Stimulated activated naive CD8-positive, alpha-beta T cell treated with anti-CD3 and anti-CD28 coated beads, Interleukin-15, Interleukin-2, amounts not matched to agents 100 U/mL and 50 U/mL, for 24 hours (primary cell): ENCODE results near the gene HES4.
"Not testable (repeated sequence)": the region's sequence is repeated elsewhere in the genome, so short reads cannot be mapped to it uniquely, and the experiment has no call there.

Source experiments
- ATAC-seq: fragments of 150-1000 bp; cut with Tn5 transposase; one replicate; pipeline ENCODE4 v1.10.0; 2021
- DNase-seq: peaks from one replicate; pipeline ENCODE4 v3.0.0; 2021

HES4 gene

DNA sequence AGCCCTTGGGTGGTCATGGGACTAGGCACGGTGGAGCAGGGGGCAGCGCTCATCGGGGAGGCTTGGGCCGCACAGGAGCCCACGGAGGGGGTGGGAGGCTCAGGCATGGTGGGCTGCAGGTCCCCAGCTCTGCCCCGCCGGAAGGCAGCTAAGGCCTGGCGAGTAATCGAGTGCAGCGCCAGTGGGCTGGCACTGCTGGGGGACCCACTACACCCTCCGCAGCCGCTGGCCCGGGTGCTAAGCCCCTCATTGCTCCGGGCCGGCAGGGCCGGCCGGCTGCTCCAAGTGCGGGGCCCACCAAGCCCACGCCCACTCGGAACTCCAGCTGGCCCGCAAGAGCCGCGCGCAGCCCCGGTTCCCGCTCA lies 18.4 kb upstream of the HES4 start:
- DNase-seq, ATAC-seq: not testable (repeated sequence)

DNA sequence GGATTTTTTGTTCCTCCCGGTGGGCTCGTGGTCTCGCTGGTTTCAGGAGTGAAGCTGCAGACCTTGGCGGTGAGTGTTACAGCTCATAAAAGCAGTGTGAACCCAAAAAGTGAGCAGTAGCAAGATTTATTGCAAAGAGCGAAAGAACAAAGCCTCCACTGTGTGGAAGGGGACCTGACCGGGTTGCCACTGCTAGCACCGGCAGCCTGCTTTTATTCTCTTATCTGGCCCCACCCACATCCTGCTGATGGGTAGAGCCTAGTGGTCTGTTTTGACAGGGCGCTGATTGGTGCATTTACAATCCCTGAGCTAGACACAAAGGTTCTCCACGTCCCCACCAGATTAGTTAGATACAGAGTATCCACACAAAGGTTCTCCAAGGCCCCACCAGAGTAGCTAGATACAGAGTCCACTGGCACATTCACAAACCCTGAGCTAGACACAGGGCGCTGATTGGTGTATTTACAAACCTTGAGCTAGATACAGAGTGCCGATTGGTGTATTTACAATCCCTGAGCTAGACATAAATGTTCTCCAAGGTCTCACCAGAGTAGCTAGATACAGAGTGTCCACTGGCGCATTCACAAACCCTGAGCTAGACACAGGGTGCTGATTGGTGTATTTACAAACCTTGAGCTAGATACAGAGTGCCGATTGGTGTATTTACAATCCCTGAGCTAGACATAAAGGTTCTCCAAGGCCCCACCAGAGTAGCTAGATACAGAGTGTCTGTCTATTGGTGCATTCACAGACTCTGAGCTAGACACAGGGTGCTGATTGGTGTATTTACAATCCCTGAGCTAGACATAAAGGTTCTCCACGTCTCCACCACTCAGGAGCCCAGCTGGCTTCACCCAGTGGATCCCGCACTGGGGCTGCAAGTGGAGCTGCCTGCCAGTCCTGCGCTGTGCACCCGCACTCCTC lies 17.8 kb upstream of the HES4 start:
- DNase-seq, ATAC-seq: not testable (repeated sequence)

DNA sequence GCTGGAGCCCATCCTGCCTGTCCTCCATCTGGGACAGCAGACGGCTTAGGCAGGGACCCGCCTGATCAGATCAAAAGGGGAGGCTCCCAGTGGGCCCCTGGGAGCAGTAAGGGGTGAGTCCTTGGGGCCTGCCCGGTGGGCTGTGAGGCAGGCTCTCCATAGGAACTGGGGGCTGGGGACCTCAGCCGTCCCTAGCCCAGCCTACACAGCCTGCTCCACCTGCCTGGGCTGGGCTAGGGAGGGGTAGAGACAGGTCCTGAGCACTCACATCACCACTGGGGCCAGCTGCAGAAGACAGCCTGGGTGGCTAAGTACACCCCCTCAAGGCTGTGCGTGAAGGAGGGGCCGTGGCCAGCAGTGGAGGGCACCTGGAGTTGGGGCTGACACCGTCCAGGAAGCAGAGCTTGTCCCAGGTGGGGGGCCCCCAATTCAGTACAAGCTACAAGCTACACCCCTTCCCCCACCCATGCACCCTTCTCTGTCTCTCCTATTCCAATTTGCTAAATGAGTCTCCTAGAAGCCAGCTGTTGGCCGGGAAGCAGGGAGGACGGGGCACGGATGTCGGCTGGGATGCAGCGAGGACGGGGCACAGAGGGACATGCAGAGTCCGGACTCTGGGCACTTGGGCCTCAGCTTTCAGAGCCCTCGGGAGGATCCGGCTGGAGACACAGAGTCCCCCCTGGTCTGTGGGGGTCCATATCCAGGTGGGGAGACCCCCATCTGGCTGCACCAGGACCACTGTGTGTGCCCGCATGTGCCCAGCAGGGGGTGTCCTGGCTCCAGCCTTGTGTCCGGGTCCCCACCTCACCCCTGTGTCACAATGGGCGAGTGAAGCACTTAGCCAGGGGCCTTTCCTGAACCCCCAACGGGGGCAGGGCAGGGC lies 15.1 kb upstream of the HES4 start:
- DNase-seq (peak; percentile 55), ATAC-seq (no peak)

DNA sequence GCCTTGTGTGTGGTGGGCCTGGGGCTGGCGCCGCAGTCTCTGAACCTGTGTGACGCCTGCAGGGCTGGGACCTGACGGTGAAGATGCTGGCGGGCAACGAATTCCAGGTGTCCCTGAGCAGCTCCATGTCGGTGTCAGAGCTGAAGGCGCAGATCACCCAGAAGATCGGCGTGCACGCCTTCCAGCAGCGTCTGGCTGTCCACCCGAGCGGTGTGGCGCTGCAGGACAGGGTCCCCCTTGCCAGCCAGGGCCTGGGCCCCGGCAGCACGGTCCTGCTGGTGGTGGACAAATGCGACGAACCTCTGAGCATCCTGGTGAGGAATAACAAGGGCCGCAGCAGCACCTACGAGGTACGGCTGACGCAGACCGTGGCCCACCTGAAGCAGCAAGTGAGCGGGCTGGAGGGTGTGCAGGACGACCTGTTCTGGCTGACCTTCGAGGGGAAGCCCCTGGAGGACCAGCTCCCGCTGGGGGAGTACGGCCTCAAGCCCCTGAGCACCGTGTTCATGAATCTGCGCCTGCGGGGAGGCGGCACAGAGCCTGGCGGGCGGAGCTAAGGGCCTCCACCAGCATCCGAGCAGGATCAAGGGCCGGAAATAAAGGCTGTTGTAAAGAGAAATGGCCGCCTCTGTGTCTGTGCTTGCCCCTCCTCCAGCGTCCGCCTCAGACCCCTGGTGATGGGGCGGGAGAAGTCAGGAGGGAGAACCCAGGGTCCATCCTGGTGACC lies 14.2 kb upstream of the HES4 start:
- ATAC-seq = peak; percentile 5
- peak; percentile 48 for DNase-seq

DNA sequence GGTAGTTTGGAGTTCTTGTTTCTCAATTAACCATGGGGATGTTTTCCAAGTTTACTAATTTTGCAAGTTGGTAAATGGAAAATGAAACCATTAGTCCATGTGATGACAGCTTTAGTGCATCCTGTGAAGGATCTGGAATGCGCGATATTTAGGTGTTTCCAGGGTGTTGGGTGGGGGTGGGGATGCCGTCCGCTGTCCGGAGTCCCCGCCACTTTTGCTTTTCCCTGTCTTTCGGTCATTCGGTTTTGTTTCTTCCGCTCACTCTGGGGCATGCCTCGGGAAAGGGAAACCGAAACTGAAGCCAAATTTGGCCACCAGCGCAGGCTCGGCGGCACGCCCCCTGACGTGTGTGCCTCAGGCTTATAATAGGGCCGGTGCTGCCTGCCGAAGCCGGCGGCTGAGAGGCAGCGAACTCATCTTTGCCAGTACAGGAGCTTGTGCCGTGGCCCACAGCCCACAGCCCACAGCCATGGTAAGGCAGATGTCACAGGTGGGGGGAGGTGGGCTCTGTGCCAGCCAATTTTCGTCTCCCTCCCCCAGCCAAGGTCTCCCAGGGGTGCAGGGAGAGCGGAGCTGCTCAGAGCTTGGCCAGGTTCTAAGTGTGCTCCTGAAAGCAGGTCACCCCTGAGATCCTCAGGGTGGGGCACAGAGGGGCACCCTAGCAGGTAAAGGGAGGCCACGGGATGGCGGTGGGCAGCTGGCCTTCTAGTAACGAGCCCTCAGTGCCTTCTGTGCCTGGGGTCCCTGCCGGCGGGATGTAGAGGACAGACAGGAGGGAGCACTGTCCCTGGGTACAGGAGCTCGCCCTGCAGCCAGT lies 13.4 kb upstream of the HES4 start, which contains the start of gene ISG15:
Gene ISG15 (plus strand): TSS at position 393 of the 817 bp plus-strand sequence. CDS start 77 bp downstream, at position 470.
- ATAC-seq (peak; percentile 95), DNase-seq (peak; percentile 90)

DNA sequence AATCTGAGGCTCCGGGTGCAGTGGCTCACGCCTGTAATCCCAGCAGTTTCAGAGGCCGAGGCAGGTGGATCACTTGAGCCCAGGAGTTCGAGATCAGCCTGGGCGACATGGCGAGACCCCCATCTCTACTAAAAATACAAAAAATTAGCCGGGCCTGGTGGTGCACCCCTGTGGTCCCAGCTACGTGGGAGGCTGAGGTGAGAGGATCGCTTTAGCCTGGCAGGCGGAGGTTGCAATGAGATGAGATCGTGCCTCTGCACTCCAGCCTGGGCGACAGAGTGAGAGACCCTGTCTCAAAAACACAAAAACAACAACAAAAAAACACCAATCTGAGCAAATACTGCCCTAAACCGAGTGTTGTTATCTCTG lies 12.8 kb upstream of the HES4 start:
- DNase-seq = not testable (repeated sequence)

DNA sequence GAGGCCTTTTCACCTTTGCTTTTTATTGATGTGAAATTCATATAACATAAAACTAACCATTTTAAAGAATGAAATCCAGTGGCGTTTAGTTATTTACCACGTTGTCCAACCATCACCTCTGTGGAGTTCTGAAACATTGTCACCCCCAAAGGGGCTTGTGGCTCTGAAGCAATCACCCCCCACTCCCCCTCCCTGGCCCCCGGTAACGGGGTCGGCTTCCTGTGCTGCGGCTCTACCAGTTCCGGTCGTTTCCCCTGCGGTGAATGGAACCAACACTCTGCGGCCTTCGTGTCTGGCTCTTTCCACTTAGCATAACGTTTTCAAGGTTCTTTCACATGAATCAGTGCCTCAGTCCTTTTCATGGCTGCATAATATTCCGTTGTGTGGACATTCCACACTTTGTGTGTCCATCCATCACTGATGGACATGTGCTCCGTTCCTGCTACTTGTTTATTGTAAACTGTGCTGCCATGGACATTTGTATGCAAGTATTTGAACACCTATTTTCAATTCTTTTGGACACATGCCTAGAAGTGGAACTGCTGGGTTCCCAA lies 11.6 kb upstream of the HES4 start:
- no peak for ATAC-seq
- no peak for DNase-seq

More for the DNA sequence above, 12.8 kb upstream of the HES4 start:
- not testable (repeated sequence) for ATAC-seq

DNA sequence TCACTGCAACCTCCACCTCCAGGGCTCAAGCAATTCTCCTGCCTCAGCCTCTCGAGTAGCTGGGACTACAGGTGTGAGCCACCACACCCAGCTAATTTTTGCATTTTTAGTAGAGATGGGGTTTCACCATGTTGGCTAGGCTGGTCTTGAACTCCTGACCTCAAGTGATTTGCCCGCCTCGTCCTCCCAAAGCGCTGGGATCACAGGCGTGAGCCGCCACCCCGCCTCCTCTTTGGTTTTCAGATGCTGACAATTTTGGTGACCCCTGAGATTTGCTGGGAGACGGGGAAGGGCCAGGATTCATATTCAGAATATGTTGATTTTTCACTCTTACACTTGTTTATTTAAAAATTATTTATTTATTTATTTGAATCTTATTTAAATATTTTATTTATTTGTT lies 10.2 kb upstream of the HES4 start:
- not testable (repeated sequence) for DNase-seq, ATAC-seq

DNA sequence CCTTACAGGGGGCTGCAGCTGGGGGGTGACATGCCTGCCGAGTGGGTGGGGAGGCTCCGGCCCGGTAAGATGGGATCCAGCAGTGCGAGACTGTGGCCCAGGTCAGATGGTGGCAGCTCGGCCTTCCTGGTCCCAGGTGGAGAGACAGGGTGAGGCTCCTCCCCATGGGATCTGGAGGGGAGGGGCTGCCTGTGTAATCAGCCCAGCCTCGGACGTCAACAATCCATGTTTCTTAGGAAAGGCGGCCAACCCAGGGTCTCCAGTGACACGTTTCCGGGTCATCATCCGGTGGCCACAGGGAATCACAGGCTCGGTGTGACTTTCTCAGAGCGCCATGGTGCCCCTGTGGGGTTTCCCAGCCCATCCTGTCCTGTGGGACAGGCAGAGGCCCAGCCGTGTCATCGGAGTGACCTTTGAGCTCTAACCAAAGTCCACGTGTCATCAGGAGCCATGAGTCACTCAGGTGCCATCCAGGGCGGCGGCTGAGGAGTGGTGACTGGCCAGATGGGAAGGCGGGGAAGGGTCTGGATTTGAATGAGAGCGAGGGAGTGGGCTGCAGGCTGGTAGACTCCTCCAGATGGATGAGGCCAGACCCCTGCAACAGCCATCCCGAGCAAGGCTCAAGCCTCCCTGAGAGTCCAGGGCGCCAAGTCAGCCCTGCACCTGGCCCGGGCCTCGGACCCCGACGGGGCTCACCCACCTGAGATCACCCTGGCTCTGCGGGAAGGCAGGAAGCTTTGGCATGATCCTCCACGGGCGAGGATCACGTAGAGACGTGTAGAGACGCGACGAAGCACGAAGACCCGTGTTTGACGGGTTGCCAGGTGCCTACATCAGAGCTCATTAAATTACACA lies 6.6 kb upstream of the HES4 start:
- no peak for ATAC-seq
- DNase-seq = no peak

DNA sequence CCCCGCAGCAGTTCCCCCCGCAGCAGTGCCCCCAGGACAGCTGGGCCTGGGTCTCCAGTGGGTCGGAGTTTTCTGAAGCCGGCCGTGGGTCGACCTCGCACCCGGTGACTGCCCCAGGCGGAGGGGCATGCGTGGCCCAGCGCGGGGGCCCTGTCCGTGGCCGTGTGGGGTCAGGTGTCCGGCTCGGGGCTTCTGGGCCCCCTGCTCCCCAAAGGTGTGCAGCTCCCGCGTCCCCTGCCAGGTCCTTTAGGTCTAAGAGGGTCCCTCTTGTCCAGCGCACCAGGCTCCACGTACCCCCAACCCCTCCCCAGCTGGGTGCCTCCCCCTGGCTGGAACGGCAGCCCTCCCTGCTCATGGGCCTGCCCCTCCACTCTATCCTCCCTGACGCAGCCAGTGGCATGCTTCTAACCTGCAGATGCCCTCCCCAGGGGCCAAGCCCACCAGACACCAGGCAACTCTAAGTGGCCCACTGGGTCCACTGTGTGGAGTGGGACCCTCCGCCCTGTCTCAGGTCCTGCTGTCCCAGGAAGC lies 5.9 kb upstream of the HES4 start:
- no peak for ATAC-seq
- DNase-seq = no peak

DNA sequence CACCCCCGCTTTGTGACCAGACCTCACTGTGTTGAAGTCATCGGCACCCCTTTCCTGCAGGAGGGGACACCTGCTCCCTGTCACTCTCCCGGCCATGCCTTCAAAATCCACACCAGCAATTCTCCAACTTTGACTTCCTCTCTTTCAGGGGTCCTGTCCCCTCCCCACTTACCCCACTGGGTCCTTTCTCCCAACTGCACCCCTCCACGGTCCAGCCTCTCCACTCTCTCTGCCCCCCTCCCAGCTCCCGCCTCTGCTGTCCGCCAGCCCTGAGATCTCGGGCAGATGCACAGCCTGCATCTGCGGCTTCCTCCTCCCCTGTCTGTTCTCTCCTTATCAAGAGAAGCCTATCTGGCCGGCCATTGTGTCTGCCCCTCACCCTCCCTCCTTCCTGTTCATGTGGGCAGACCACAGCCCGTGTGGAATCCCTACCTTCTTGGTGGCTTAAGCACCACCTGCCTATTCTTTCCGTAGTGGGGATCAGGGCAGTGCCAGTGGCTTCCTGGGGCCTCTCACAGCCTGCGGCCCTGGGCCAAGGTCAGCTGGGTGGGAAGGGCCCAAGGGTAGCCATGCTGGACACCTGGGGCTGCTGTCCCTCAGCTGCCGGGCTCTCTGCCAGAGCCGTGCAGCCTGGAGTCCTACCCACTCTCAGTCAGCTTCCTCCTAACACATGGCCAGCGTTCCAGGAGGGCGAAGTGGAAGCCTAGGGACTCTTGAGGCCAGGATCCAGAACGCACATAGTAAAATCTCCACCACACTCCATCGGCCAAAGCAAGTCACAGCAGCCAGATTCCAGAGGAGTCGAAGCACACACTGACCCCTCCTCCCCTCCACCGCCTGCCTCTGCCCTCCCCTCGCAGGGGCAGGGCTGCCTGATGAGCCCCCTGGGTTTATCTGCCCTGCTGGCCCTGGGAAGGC lies 5.1 kb upstream of the HES4 start:
- DNase-seq = no peak
- ATAC-seq = no peak

DNA sequence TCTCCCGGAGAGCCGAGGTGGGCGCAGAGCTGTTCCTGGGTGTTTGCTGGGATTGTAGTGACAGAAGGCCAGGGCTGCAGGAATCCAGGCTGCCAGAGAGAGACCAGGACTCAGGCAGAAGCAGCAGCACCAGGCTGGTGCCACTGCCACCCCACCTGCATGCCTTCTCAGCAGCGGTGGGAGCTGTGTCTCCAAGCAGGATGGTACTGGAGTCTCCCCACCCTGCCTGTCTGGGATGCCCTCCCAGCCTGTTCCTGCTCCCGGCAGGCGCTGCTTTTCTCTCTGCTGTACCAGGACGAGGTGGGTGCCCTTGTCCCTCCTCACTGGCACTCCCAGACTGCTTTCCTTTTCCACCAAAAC lies 4.5 kb upstream of the HES4 start:
- DNase-seq (no peak), ATAC-seq (no peak)

DNA sequence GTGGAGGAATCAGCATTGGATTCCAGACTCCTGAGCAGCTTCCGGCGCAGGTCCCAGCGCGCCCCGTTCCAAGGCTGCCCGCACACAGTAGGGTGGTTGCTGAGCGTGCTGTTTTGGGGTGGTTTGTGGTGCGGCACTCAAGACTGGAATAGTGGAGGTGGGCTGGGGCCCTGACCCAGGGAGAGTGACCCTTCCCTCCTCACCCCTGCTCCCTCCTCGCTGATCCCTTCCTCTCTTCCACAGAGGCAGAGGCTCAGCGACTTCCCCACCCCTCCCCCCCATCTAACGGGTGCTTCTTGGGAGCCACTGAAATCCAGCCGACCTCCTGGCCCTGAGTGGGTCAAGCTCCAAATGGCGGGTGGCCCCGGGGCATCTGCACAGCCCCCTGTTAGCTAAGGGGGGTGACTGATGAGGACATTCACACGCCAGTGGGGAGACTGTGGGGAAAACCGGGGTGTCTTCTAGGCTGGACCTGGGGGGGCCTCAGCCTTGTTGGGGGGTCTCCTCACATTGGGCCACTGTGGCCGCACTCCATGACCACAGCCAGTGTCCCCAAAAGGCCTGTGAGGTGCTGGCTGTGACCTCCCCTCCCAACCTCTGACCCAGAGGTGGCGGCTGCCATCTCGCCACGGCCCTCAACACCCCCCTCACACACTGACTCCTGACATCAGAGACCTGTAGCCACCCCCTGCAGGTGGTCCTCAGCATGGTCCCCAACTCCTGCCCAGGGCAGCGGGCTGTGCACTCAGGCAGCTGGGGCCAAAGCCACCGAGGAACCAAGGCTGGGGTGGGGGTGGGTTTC lies 3.9 kb upstream of the HES4 start:
- DNase-seq = no peak
- no peak for ATAC-seq

DNA sequence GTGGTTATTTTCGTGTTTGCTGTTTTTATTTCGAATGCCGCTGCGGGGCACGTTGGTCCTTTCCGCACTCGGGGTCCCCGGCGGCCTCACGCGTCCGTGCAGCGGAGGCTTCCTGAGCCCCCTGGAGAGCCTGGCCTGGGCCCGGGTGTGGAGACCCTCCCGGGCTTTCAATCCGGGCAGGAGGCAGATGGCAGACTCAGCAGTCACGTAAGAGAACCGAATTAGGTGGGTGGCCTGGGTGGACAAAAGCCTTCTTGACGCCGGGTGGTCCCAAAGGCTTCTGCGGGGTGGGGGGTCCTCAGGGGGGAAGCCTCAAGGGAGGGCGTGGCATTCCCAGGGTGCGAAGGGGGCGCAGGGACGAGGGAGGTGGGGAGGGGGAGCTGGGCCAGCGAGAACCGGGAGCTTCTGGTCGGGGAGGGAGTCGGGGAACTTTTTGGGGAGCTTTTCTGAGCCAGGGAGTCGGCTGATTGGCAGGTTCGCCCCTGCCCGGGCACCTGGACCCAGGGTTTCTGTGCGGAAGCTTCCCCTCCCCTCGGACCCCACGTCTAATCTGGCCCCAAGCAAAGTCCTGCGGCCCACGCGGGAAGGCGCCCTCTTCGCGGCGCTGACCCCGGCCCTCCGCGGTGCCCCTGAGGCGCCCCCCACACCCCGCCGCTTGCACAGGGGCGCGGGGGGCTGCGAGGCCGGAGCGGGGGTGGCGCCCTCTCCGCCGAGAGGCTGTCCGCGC lies 1.3 kb upstream of the HES4 start:
- DNase-seq (no peak), ATAC-seq (no peak)

DNA sequence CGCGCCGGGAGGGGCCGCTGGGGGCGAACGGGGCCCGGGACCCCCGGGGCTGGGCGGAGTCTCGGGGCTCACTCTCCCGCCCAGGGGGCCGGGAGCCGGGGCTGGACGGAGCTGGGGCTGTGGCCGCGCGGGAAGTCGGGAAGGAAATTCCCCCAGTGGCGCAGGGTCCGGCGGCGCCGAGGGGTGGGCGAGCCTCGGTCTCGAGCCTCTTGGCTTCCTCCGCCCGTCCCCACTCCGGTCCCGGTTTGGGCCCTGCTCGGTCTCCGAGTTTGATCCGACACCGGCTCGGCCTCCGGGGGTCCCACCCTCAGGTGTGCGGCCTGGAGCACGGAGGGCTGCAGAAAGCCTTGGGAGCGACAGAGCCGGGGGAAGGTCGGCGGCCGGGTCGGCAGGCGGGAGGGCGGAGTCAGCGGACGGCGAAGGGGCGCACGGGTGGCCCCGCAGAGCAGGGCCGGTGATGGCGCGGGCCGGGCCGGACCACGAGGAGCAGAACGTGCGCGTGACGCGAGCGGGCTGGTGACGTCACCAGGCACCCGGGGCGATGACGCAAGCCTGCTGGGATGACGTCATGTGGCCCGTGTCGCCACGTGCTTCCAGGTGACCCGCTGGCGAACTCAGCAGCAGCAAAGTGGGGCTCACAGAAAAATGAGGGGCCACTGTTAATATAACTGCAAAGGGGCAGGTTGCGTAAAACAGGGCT lies 610 bp upstream of the HES4 start:
- DNase-seq (peak; percentile 81), ATAC-seq (peak; percentile 3)

DNA sequence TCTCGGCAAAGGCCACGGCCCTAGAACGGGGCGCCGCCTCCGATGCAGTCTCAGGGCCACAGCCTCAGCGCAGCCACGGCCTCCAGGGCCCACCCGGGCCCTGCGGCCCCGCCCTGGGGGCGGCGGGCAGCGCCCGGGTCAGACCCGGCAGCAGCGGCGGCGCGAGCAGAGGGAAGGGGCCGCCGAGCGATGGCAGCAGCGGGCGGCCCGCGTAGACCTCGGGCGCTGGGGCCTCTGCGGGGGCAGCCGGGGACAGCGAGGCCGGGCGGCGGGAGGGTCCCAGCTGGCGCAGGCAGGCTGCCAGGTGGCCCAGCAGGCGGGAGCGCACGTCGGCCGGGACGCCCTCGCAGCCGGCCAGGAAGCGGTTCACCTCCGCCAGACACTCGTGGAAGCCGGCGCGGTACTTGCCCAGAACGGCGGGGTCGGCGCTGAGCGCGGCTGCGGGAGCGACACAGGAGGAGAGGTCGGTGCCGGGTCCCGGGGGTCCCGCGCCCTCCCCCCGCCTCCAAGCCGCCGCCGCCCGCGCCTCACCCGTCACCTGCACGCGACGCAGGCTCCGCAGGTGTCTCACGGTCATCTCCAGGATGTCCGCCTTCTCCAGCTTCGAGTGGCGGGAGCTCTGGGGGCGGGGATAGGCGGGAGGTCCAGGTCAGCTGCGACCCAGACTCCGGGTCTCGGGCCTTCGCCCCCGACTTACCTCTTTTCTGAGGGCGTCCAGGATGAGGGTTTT lies 737 bp downstream of the HES4 start:
- DNase-seq = peak; percentile 35
- ATAC-seq = peak; percentile 8
